HEK293 (cell line): ENCODE results near the gene CAPN1.

Source experiments
- CTCF ChIA-PET: fragments of 350-600 bp; formaldehyde crosslinking; extraction: SDS; loops from one replicate; lab custom pipeline; 2021; ENCODE audit warnings: antibody characterized with exemption; lab: Yijun Ruan, JAX
- POLR2A ChIA-PET: fragments of 300-600 bp; formaldehyde crosslinking; extraction: SDS; loops from one replicate; lab custom pipeline; 2020; ENCODE audit warnings: antibody characterized with exemption, inconsistent platforms; lab: Yijun Ruan, JAX
- H3K27ac ChIP-seq: fragments of 200-500 bp; sonication (Bioruptor generic); 2 replicates; pipeline ENCODE4 v1.5.1; 2014; ENCODE audit warnings: low read depth, low read length, control low read depth, inconsistent platforms; ENCODE audit errors: extremely low read depth
- H3K36me3 ChIP-seq, 2 experiments: fragments of 200-500 bp in 1 of 2; sonication (Bioruptor generic) in 1 of 2; 1 replicate in 1 of 2; 2 replicates in 1 of 2; pipeline ENCODE4 v1.5.1; 2014 to 2017; ENCODE audit warnings: inconsistent platforms in 2 of 2, low read length in 2 of 2; ENCODE audit not compliant: control insufficient read depth in 2 of 2, insufficient read depth in 1 of 2
- H3K4me1 ChIP-seq: fragments of 200-500 bp; sonication (Bioruptor generic); 2 replicates; pipeline ENCODE4 v1.5.1; 2014; ENCODE audit warnings: mild to moderate bottlenecking, low read length, inconsistent platforms; ENCODE audit not compliant: control insufficient read depth, insufficient read depth
- H3K4me3 ChIP-seq: 2 replicates; pipeline ENCODE4 v1.5.1; 2011; ENCODE audit warnings: low read depth, mild to moderate bottlenecking, control low read depth, low read length, moderate library complexity
- H3K9me3 ChIP-seq: fragments of 200-500 bp; sonication (Bioruptor generic); 2 replicates; pipeline ENCODE4 v1.5.1; 2014; ENCODE audit warnings: low read depth, low read length, inconsistent platforms; ENCODE audit not compliant: control insufficient read depth, insufficient read depth
- BCL11B ChIP-seq: fragments of 450-650 bp; formaldehyde crosslinking; IDR thresholded peaks from 2 replicates; pipeline ENCODE4 v1.5.1; 2016; ENCODE audit warnings: low read depth, missing biosample characterization, missing genetic modification characterization
- GLI2 ChIP-seq: fragments of 450-650 bp; formaldehyde crosslinking; IDR thresholded peaks from 2 replicates; pipeline ENCODE4; 2017; ENCODE audit warnings: missing biosample characterization, missing genetic modification characterization, low read depth, borderline replicate concordance
- GLIS2 ChIP-seq: fragments of 450-650 bp; formaldehyde crosslinking; IDR thresholded peaks from 2 replicates; pipeline ENCODE4 v1.5.1; 2016; ENCODE audit warnings: missing biosample characterization, missing genetic modification characterization
- HOXA7 ChIP-seq: sonication (generic); formaldehyde crosslinking; IDR thresholded peaks from 2 replicates; pipeline ENCODE4 v1.8.1; 2022; ENCODE audit warnings: missing genetic modification reagents, borderline replicate concordance
- KLF1 ChIP-seq: fragments of 450-650 bp; formaldehyde crosslinking; IDR thresholded peaks from 2 replicates; pipeline ENCODE4 v1.5.1; 2016; ENCODE audit warnings: missing biosample characterization, missing genetic modification characterization
- MYNN ChIP-seq: fragments of 450-650 bp; formaldehyde crosslinking; IDR thresholded peaks from 2 replicates; pipeline ENCODE4 v1.5.1; 2016; ENCODE audit warnings: missing biosample characterization, missing genetic modification characterization, borderline replicate concordance
- MZF1 ChIP-seq: fragments of 450-650 bp; formaldehyde crosslinking; IDR thresholded peaks from 2 replicates; pipeline ENCODE4 v1.5.1; 2017; ENCODE audit warnings: missing biosample characterization, missing genetic modification characterization, borderline replicate concordance
- SP3 ChIP-seq: fragments of 450-650 bp; formaldehyde crosslinking; IDR thresholded peaks from 2 replicates; pipeline ENCODE4 v1.5.1; 2016; ENCODE audit warnings: missing biosample characterization, missing genetic modification characterization
- WT1 ChIP-seq: fragments of 450-650 bp; formaldehyde crosslinking; IDR thresholded peaks from 2 replicates; pipeline ENCODE4 v1.5.1; 2016; ENCODE audit warnings: missing biosample characterization, missing genetic modification characterization
- ZFP69B ChIP-seq: fragments of 450-650 bp; formaldehyde crosslinking; IDR thresholded peaks from 2 replicates; pipeline ENCODE4 v1.5.1; 2016; ENCODE audit warnings: missing biosample characterization, missing genetic modification characterization
- ZNF138 ChIP-seq: fragments of 450-650 bp; formaldehyde crosslinking; IDR thresholded peaks from 2 replicates; pipeline ENCODE4 v1.5.1; 2016; ENCODE audit warnings: missing biosample characterization, missing genetic modification characterization, borderline replicate concordance
- ZNF169 ChIP-seq: fragments of 450-650 bp; formaldehyde crosslinking; IDR thresholded peaks from 2 replicates; pipeline ENCODE4 v1.5.1; 2016; ENCODE audit warnings: missing biosample characterization, missing genetic modification characterization
- ZNF175 ChIP-seq: fragments of 450-650 bp; formaldehyde crosslinking; IDR thresholded peaks from 2 replicates; pipeline ENCODE4 v1.5.1; 2016; ENCODE audit warnings: missing biosample characterization, missing genetic modification characterization
- ZNF23 ChIP-seq: fragments of 450-650 bp; formaldehyde crosslinking; IDR thresholded peaks from 2 replicates; pipeline ENCODE4 v1.5.1; 2016; ENCODE audit warnings: missing biosample characterization, missing genetic modification characterization, borderline replicate concordance
- ZNF561 ChIP-seq: fragments of 450-650 bp; IDR thresholded peaks from 2 replicates; pipeline ENCODE4 v1.5.1; 2018; ENCODE audit warnings: missing biosample characterization, missing genetic modification characterization, borderline replicate concordance
- ZNF610 ChIP-seq: fragments of 450-650 bp; formaldehyde crosslinking; IDR thresholded peaks from 2 replicates; pipeline ENCODE4 v1.5.1; 2016; ENCODE audit warnings: missing biosample characterization, missing genetic modification characterization, borderline replicate concordance
- ZNF629 ChIP-seq: fragments of 450-650 bp; formaldehyde crosslinking; IDR thresholded peaks from 2 replicates; pipeline ENCODE4 v1.5.1; 2017; ENCODE audit warnings: missing biosample characterization, missing genetic modification characterization
- ZNF654 ChIP-seq: fragments of 450-650 bp; formaldehyde crosslinking; IDR thresholded peaks from 2 replicates; pipeline ENCODE4 v1.5.1; 2016; ENCODE audit warnings: low read depth, missing biosample characterization, missing genetic modification characterization
- ZXDB ChIP-seq: fragments of 450-650 bp; formaldehyde crosslinking; IDR thresholded peaks from 2 replicates; pipeline ENCODE4 v1.5.1; 2016; ENCODE audit warnings: missing biosample characterization, missing genetic modification characterization
- TF ChIP-seq, protein P1 (sequence below): fragments of 450-650 bp; formaldehyde crosslinking; conservative IDR thresholded peaks from 2 replicates; pipeline ENCODE4 v1.5.1; 2016; ENCODE audit warnings: low read depth, missing biosample characterization, missing genetic modification characterization
- TF ChIP-seq, protein P2 (sequence below): fragments of 450-650 bp; formaldehyde crosslinking; IDR thresholded peaks from 2 replicates; pipeline ENCODE4 v1.5.1; 2016; ENCODE audit warnings: missing biosample characterization, missing genetic modification characterization
- TF ChIP-seq, protein P3 (sequence below): fragments of 450-650 bp; formaldehyde crosslinking; IDR thresholded peaks from 2 replicates; pipeline ENCODE4 v1.5.1; 2016; ENCODE audit warnings: missing biosample characterization, missing genetic modification characterization
- TF ChIP-seq, protein P4 (sequence below): fragments of 450-650 bp; formaldehyde crosslinking; IDR thresholded peaks from 2 replicates; pipeline ENCODE4 v1.5.1; 2016; ENCODE audit warnings: missing biosample characterization, missing genetic modification characterization
- TF ChIP-seq, protein P5 (sequence below): fragments of 450-650 bp; formaldehyde crosslinking; IDR thresholded peaks from 2 replicates; pipeline ENCODE4 v1.5.1; 2016; ENCODE audit warnings: missing biosample characterization, missing genetic modification characterization
- TF ChIP-seq, protein P6 (sequence below): fragments of 450-650 bp; formaldehyde crosslinking; IDR thresholded peaks from 2 replicates; pipeline ENCODE4 v1.5.1; 2016; ENCODE audit warnings: missing biosample characterization, missing genetic modification characterization

Gene CAPN1

DNA sequence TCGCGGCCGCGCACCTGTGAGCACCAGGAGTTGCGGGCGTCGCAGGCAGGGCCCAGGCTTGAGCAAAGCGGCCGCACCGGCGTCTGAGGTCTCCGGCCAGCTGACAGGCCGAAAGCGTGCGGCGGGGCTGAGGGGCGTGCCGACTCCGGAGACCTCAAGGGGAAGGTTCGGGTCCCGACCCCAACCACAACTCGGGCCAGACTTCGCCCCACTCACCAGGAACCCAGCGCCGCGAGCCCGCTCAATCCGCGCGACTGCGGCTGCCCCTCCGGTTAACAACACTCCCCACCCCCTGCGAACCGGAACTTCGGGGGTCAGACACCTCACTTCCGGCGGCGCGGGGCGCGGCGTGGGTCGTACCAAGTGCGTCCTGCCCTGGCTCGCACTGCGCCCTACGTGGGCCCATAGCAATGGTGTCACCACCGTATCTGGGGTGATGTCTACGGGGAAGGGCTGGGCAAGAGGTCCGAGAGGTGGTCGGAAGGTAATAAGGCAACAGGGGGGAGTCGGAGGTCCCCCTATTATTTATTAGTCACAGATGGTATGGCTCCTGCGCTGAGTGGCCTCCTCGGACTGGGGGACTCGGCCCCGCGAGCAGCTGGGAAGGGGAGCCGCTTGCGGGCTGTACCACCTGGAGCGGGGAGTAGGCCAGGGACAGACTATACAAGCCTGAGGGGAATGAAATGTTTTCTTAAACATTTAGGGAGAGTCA, 47.3 kb upstream of the CAPN1 start, which contains the start of gene SYVN1 (continued):
- TF ChIP-seq, protein P1, sequence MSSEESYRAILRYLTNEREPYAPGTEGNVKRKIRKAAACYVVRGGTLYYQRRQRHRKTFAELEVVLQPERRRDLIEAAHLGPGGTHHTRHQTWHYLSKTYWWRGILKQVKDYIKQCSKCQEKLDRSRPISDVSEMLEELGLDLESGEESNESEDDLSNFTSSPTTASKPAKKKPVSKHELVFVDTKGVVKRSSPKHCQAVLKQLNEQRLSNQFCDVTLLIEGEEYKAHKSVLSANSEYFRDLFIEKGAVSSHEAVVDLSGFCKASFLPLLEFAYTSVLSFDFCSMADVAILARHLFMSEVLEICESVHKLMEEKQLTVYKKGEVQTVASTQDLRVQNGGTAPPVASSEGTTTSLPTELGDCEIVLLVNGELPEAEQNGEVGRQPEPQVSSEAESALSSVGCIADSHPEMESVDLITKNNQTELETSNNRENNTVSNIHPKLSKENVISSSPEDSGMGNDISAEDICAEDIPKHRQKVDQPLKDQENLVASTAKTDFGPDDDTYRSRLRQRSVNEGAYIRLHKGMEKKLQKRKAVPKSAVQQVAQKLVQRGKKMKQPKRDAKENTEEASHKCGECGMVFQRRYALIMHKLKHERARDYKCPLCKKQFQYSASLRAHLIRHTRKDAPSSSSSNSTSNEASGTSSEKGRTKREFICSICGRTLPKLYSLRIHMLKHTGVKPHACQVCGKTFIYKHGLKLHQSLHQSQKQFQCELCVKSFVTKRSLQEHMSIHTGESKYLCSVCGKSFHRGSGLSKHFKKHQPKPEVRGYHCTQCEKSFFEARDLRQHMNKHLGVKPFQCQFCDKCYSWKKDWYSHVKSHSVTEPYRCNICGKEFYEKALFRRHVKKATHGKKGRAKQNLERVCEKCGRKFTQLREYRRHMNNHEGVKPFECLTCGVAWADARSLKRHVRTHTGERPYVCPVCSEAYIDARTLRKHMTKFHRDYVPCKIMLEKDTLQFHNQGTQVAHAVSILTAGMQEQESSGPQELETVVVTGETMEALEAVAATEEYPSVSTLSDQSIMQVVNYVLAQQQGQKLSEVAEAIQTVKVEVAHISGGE: peak; percentile 89
- TF ChIP-seq ZXDB (tag by site-specific recombination) (peak; percentile 89), ZFP69B (peak; percentile 94), BCL11B (tag by site-specific recombination) (peak; percentile 42; the same call in 1 of the 2 replicates), WT1 (tag by site-specific recombination) (peak; percentile 50; the same call in 1 of the 2 replicates)

DNA sequence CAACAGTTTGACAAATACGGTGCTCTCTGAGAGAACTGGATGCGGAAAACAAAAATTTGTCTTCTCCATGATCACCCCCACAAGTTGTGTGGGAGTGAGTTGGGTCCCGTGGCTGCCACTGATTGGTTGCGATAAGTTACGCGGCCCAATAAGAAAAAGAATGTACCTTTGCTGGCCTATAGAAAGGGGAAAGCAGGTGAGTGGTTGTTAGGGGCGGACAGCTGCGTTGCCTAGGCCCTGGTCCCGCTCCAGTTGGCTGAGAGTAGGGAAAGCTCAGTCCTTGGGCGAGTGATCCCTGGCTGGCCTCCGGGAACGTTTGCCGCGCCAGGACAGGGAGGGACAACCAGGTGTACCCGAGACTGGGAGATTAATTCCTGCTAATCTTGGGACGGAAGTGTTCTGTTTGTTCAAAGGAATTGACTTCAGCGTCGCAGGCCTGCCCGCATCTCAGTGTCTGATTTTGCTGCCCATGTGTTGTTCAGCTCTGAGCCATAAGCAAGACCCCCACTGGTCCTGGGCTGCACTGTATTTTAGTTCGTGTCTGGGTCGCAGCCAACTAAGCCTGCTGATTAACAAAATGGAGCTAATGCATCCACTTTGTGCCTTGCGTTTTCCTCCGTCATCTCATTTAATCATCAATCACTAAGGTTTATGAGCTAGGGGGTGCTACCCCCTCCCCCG, 46.6 kb upstream of the CAPN1 start:
- CTCF ChIA-PET: interaction anchor here (0.5 to 2.3 kb wide), 10 partner anchors 9 to 1164 kb away, joined by 3 to 7 read pairs (median 3); partner anchors contain the start of genes ARL2 and CAPN1
- peaks cover 0 to 30% of the 10 kb centered on the region in 2 experiments; a peak in 1 of 3 replicates for H3K36me3 ChIP-seq
- peak overlapping the region; percentile 83 for H3K27ac ChIP-seq
- H3K4me1 ChIP-seq: no peaks in the 10 kb centered on the region; the same call in 1 of the 2 replicates
- peak overlapping the region; percentile 81 for H3K4me3 ChIP-seq
- POLR2A ChIA-PET: interaction anchor here (0.5 to 4.5 kb wide), 20 partner anchors 9 to 862 kb away, joined by 3 to 57 read pairs (median 5); partner anchors contain the start of genes ARL2, CAPN1, FAU and MALAT1
- no peaks in the 10 kb centered on the region for H3K9me3 ChIP-seq
- TF ChIP-seq MZF1 (tag by site-specific recombination) (no peak), GLIS2 (no peak; the same call in 1 of the 2 replicates), ZNF561 (tag by site-specific recombination) (no peak), ZNF175 (no peak), SP3 (tag by site-specific recombination) (no peak; the same call in 1 of the 2 replicates), GLI2 (tag by site-specific recombination) (no peak), ZNF654 (no peak), ZNF23 (no peak), HOXA7 (CRISPR knock-in tag) (no peak), ZNF138 (tag by site-specific recombination) (no peak), ZNF629 (tag by site-specific recombination) (no peak), ZNF610 (no peak), ZNF169 (tag by site-specific recombination) (no peak), KLF1 (tag by site-specific recombination) (no peak), MYNN (no peak)
- TF ChIP-seq, protein P2, sequence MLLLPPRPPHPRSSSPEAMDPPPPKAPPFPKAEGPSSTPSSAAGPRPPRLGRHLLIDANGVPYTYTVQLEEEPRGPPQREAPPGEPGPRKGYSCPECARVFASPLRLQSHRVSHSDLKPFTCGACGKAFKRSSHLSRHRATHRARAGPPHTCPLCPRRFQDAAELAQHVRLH: no peak
- TF ChIP-seq, protein P3, sequence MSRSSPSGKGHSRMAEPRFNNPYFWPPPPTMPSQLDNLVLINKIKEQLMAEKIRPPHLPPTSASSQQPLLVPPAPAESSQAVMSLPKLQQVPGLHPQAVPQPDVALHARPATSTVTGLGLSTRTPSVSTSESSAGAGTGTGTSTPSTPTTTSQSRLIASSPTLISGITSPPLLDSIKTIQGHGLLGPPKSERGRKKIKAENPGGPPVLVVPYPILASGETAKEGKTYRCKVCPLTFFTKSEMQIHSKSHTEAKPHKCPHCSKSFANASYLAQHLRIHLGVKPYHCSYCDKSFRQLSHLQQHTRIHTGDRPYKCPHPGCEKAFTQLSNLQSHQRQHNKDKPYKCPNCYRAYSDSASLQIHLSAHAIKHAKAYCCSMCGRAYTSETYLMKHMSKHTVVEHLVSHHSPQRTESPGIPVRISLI (tag by site-specific recombination): no peak
- TF ChIP-seq, protein P4, sequence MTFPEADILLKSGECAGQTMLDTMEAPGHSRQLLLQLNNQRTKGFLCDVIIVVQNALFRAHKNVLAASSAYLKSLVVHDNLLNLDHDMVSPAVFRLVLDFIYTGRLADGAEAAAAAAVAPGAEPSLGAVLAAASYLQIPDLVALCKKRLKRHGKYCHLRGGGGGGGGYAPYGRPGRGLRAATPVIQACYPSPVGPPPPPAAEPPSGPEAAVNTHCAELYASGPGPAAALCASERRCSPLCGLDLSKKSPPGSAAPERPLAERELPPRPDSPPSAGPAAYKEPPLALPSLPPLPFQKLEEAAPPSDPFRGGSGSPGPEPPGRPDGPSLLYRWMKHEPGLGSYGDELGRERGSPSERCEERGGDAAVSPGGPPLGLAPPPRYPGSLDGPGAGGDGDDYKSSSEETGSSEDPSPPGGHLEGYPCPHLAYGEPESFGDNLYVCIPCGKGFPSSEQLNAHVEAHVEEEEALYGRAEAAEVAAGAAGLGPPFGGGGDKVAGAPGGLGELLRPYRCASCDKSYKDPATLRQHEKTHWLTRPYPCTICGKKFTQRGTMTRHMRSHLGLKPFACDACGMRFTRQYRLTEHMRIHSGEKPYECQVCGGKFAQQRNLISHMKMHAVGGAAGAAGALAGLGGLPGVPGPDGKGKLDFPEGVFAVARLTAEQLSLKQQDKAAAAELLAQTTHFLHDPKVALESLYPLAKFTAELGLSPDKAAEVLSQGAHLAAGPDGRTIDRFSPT (tag by site-specific recombination): no peak
- TF ChIP-seq, protein P5, sequence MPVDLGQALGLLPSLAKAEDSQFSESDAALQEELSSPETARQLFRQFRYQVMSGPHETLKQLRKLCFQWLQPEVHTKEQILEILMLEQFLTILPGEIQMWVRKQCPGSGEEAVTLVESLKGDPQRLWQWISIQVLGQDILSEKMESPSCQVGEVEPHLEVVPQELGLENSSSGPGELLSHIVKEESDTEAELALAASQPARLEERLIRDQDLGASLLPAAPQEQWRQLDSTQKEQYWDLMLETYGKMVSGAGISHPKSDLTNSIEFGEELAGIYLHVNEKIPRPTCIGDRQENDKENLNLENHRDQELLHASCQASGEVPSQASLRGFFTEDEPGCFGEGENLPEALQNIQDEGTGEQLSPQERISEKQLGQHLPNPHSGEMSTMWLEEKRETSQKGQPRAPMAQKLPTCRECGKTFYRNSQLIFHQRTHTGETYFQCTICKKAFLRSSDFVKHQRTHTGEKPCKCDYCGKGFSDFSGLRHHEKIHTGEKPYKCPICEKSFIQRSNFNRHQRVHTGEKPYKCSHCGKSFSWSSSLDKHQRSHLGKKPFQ (tag by site-specific recombination): no peak
- TF ChIP-seq, protein P6, sequence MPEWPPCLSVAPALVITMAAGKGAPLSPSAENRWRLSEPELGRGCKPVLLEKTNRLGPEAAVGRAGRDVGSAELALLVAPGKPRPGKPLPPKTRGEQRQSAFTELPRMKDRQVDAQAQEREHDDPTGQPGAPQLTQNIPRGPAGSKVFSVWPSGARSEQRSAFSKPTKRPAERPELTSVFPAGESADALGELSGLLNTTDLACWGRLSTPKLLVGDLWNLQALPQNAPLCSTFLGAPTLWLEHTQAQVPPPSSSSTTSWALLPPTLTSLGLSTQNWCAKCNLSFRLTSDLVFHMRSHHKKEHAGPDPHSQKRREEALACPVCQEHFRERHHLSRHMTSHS (tag by site-specific recombination): no peak
